ENCODE measurements around the gene KLHL1.

KLHL1 gene

GRCh38 chr13:69809152-69809551 lies 299.1 kb downstream of the KLHL1 start:
- CTCF ChIA-PET: no interaction called here
- H3K4me3 ChIP-seq (ENCODE audit: low read depth, low read length): no peak overlapping the region
- POLR2A ChIA-PET: no interaction called here
- no peak for DNase-seq (ENCODE audit: low read depth, low spot score)
- no peak for TF ChIP-seq CTCF (IDR thresholded peaks at IDR 0.05; ENCODE audit: insufficient read depth, low read length, missing control alignments)

- POLR2A ChIA-PET: no interaction called here
- no peak overlapping the region for H3K4me3 ChIP-seq (ENCODE audit: low read depth, low read length)
- no peak for DNase-seq (ENCODE audit: low read depth, low spot score)
- CTCF ChIA-PET: no interaction called here
- TF ChIP-seq CTCF (IDR thresholded peaks at IDR 0.05; ENCODE audit: insufficient read depth, low read length, missing control alignments): no peak
Measured at GRCh38 chr13:69796256-69796655, 312.0 kb downstream of the KLHL1 start.

DNA sequence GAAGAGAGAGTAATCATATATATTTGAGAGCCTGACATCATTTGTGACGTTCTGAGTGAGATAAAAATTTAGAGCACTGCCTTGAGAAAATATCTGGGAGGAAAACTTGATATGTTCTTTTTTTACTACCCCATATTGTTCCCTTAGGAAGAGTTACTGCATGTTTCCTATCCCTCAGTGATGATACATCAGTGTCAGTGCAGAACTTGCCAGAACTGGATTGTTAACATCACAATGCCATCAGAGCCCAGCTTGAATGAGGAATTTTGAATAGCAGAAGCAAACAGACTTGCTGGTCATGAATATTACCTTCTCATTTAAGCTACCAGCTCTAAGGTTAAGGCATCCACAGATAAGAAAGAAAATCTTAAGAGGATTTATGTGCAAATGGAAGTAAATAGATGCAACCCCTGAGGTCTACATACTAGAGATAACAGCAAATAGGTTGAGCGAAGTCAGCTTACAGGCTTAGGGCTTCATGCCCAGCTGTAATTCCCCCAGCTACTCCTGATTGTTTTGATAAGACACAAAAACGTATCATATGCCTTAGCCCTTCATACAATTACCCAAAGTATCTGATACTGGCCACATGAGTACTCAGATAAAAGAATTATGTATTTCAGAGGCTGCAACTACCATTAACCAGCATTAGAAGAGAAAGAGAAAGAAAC lies 314.3 kb downstream of the KLHL1 start:
- H3K4me3 ChIP-seq (ENCODE audit: low read depth, low read length): no peak overlapping the region
- POLR2A ChIA-PET: no interaction called here
- TF ChIP-seq CTCF (IDR thresholded peaks at IDR 0.05; ENCODE audit: insufficient read depth, low read length, missing control alignments): no peak
- no peak for DNase-seq (ENCODE audit: low read depth, low spot score)
- CTCF ChIA-PET: no interaction called here

DNA sequence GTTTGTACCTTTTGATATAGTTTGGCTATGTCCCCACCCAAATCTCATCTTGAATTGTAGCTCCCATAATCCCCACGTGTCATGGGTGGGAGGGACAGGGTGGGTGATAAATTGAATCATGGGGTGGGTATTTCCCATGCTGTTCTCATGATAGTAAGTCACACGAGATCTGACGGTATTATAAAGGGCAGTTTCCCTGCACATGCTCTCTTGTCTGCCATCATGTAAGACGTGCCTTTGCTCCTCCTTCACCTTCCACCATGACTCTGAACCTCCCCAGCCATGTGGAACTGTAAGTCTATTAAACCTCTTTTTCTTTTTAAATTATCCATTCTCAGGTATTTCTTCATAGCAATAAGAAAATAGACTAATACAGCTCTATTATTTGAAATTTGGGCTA lies 331.3 kb downstream of the KLHL1 start:
- ChIA-PET CTCF (no interaction called here), POLR2A (no interaction called here)
- H3K4me3 ChIP-seq (ENCODE audit: low read depth, low read length): no peak overlapping the region
- no peak for DNase-seq (ENCODE audit: low read depth, low spot score)
- no peak for TF ChIP-seq CTCF (IDR thresholded peaks at IDR 0.05; ENCODE audit: insufficient read depth, low read length, missing control alignments)

DNA sequence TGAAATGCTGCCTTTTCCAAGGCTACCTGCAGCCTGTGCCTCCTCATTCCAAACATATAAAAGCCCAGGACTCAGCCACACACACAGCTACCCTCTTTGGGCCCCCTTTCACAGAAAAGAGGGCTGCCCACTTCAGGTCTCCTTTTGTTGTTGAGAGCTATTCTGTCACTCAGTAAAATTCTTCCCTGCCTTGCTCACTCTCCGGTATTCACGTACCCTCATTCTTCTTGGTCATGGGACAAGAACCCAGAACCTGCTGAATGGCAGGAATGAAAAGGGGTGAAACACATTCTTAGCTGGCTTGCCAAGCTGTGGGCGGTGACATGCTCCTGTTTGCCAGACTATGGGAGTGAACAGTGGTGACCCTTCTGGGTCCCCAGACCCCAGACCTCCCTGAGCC lies 338.6 kb downstream of the KLHL1 start:
- CTCF ChIA-PET: no interaction called here
- no peak for DNase-seq (ENCODE audit: low read depth, low spot score)
- H3K4me3 ChIP-seq (ENCODE audit: low read depth, low read length): no peak overlapping the region
- POLR2A ChIA-PET: no interaction called here
- no peak for TF ChIP-seq CTCF (IDR thresholded peaks at IDR 0.05; ENCODE audit: insufficient read depth, low read length, missing control alignments)

DNA sequence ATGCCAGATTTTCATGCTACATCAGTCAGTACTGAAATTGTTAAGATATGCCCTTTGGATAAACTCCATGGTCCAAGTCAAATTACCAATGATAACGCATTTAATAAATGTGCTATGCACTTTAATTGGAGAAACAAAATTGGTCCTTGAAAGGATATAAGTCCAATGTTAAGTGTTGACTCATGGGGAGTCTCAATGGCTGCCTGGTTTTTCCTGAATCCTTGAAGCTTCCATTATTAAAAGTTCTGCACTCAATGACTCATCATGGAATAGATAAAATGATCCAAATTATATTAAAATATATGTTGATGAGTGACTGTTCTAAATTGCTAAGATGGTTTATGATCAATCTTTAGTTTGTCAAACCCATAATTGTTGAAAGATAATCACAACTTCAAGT lies 346.7 kb downstream of the KLHL1 start:
- no peak for DNase-seq (ENCODE audit: low read depth, low spot score)

More for the DNA sequence above, 346.7 kb downstream of the KLHL1 start:
- POLR2A ChIA-PET: no interaction called here
- CTCF ChIA-PET: no interaction called here
- TF ChIP-seq CTCF (IDR thresholded peaks at IDR 0.05; ENCODE audit: insufficient read depth, low read length, missing control alignments): no peak
- H3K4me3 ChIP-seq (ENCODE audit: low read depth, low read length): no peak overlapping the region

Measured in AG04449 (cell line).